ENCODE measurements around the gene SLC25A13.

DNA sequence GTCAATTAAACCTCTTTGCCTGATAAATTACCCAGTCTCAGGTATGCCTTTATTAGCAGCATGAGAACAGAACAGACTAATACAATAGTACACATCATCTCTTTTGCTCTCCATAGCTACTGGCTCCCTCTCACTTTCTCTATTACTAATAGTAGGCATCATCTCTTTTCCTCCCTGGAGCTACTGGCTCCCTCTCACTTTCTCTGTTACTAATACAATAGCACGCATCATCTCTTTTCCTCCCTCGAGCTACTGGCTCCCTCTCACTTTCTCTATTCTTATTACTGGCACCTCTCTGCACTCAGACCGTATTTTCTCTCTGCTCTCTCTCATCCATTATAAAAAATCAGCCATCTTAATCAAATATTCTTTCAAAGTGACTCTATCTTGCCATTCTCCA lies 37.1 kb downstream of the SLC25A13 start:
- TF ChIP-seq POLR2A (IDR thresholded peaks at IDR 0.05; ENCODE audit: low read depth, low read length) (no peak), POLR2AphosphoS5 (IDR thresholded peaks at IDR 0.05; ENCODE audit: low read depth, low read length) (no peak), SPI1 (IDR thresholded peaks at IDR 0.05; ENCODE audit: low read depth, low read length) (no peak)

Data from GM12891 (cell line).